DND-41 (cell line): Measurements from ENCODE around the gene SUPV3L1.

ENCODE experiments used
- EZH2 ChIP-seq: IDR thresholded peaks from 3 replicates; pipeline ENCODE4 v1.6.1; 2012; ENCODE audit warnings: borderline replicate concordance, low read depth, mild to moderate bottlenecking, moderate library complexity, low read length, inconsistent platforms; ENCODE audit not compliant: severe bottlenecking
- TF ChIP-seq, protein P1 (sequence below): IDR thresholded peaks from 2 replicates; pipeline ENCODE4 v1.5.1; 2012; ENCODE audit warnings: borderline replicate concordance, low read length, moderate library complexity, mild to moderate bottlenecking; ENCODE audit not compliant: poor library complexity, severe bottlenecking; ENCODE audit errors: extremely low read depth

DNA sequence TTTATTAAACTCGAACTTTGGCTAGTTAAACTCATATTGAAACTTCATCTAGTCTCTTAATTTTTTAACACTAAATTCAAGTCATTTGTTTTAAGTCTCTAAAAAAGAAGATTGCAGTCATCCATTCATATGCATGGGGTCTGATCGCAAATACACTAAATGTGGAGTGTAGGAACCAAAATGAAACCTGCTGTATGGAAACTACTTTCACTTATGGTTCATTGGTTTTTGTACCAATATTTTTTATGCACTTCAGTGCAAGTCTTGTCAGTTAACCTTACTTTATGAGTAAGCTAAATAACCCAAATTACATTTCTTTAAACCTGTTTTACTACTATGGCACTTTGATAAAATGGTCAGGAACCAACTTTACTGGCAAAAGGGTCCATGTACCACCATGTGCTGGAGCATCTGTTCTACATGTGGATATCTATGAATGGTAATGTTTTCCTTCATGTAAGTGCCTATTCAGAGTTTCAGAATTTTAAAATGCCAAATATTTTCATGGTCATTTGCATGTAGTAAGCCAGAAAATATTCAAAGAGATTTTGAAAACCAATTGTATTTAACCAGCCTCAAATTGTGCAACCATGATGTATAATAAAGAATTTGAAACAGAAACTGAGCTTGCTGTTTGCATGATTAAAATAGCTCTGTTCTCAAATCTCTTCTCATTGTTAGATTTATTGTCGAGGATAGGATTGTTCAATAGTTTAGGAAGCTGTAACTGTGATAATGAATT, 7.6 kb upstream of the SUPV3L1 start:
- TF ChIP-seq, protein P1, sequence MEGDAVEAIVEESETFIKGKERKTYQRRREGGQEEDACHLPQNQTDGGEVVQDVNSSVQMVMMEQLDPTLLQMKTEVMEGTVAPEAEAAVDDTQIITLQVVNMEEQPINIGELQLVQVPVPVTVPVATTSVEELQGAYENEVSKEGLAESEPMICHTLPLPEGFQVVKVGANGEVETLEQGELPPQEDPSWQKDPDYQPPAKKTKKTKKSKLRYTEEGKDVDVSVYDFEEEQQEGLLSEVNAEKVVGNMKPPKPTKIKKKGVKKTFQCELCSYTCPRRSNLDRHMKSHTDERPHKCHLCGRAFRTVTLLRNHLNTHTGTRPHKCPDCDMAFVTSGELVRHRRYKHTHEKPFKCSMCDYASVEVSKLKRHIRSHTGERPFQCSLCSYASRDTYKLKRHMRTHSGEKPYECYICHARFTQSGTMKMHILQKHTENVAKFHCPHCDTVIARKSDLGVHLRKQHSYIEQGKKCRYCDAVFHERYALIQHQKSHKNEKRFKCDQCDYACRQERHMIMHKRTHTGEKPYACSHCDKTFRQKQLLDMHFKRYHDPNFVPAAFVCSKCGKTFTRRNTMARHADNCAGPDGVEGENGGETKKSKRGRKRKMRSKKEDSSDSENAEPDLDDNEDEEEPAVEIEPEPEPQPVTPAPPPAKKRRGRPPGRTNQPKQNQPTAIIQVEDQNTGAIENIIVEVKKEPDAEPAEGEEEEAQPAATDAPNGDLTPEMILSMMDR = no peak
- TF ChIP-seq EZH2 = no peak
